Left lung (tissue), 10 donors: ENCODE data around the gene SH3PXD2A. TPM values are rescaled to one million over a fixed set of nuclear protein-coding genes. Genes with fewer than 3 reads are reported as not detected.
A peak's percentile ranks its signal among the peaks of the same experiment; 100 is the strongest.

ENCODE experiments used
- ATAC-seq: fragments of 200-7000 bp; cut with Tn5 transposase; one replicate; pipeline ENCODE4 v1.9.1; 2020; ENCODE audit warnings: moderate library complexity
- DNase-seq, 4 donors: peaks; one replicate each; pipeline ENCODE4 v3.0.0-alpha.2; 2013 to 2020
- H3K27ac ChIP-seq, 2 donors: fragments of 200-600 bp; sonication (generic) in 1 of 2; one replicate each; pipeline versions ENCODE4 v1.5.0 to v1.8.0; 2020 to 2021
- H3K27me3 ChIP-seq, 2 donors: fragments of 200-600 bp; sonication (generic) in 1 of 2; one replicate each; pipeline versions ENCODE4 v1.5.0 to v1.8.0; 2020 to 2021
- H3K36me3 ChIP-seq, 2 donors: fragments of 200-600 bp; sonication (generic) in 1 of 2; one replicate each; pipeline versions ENCODE4 v1.5.0 to v1.8.0; 2020 to 2021
- H3K4me1 ChIP-seq, 2 donors: fragments of 200-600 bp; one replicate each; pipeline ENCODE4 v1.8.0; 2021
- H3K4me3 ChIP-seq, 2 donors: fragments of 200-600 bp; sonication (generic) in 1 of 2; one replicate each; pipeline versions ENCODE4 v1.5.0 to v1.8.0; 2020 to 2021; ENCODE audit warnings: mild to moderate bottlenecking in 1 of 2
- H3K9me3 ChIP-seq, 2 donors: fragments of 200-600 bp; sonication (generic) in 1 of 2; one replicate each; pipeline versions ENCODE4 v1.5.0 to v1.8.0; 2020 to 2021
- intact Hi-C, 2 donors: fragments of 100-400 bp; cut with DNase I; formaldehyde crosslinking; loops; one replicate each; pipeline versions ENCODE4 v1.11.2 to v1.14.2; 2022
- polyA plus RNA-seq, 6 donors: library from polyadenylated mRNA; unstranded; fragments of 120-200 nt; gene quantifications; one replicate each; pipeline ENCODE4 v1.2.1, GENCODE V29; 2013; ENCODE audit not compliant: insufficient read length in 6 of 6
- total RNA-seq, 2 donors: library from RNA; stranded (reverse); fragmentation: NEBNext Ultra II Directional; extraction: Animal tissue kit (Norgen Biotek cat#: 25700); gene quantifications; one replicate each; pipeline ENCODE4 v1.2.1, GENCODE V29; 2021
- TF ChIP-seq, protein P1 (sequence below), 2 donors: fragments of 200-600 bp; sonication (generic) in 1 of 2; IDR thresholded peaks; one replicate each; pipeline versions ENCODE4 v1.5.0 to v1.8.0; 2021; ENCODE audit warnings: antibody characterized with exemption in 2 of 2
- donor health status: DM: no; HTN: yes; CAD: no.
- donor health status: DM: no; HTN: no; CAD: no.

Gene SH3PXD2A
- total and polyA plus RNA-seq, 8 donors = 44.8 to 117 (median 91.7) TPM

DNA sequence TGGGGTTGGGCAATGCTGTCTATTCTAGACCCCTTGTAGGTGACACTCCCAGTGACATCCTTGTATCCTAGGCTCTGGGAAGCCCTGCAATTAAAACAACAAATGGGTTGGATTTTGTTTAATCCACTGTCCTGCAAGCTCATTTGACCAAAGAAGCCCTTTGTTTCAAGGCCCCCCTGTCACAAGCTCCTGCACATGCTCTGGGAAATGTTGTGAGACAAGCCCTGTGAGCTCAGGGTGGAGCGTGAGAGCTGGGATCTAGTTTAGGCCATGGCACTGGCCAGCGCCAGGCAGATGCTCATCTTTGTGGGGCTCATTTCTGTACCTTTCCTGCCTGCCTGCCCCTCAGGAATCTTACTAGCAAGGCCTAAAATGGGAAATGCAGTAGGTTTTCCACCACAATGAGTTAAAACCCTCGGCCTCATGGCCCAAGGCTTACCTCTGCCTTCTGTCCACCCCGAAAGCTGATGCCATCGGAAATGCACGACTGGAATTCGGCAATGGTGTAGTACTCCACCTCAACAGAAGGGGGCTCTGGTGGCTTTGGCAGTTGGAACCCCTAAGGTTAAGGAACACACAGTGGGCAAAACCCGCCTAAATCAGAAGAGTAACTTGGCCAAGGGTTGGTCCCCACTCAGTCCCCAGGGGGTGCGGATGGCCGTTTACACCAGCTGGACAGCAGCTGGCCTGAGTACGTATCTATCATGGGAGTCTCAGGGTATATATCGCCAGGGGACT, 249.8 kb downstream of the SH3PXD2A start:
- intact Hi-C loops = no loop called here
- H3K4me3 ChIP-seq = no peak overlapping the region
- H3K27ac ChIP-seq = no peak overlapping the region
- H3K4me1 ChIP-seq = no peaks in the 10 kb centered on the region
- TF ChIP-seq, protein P1, sequence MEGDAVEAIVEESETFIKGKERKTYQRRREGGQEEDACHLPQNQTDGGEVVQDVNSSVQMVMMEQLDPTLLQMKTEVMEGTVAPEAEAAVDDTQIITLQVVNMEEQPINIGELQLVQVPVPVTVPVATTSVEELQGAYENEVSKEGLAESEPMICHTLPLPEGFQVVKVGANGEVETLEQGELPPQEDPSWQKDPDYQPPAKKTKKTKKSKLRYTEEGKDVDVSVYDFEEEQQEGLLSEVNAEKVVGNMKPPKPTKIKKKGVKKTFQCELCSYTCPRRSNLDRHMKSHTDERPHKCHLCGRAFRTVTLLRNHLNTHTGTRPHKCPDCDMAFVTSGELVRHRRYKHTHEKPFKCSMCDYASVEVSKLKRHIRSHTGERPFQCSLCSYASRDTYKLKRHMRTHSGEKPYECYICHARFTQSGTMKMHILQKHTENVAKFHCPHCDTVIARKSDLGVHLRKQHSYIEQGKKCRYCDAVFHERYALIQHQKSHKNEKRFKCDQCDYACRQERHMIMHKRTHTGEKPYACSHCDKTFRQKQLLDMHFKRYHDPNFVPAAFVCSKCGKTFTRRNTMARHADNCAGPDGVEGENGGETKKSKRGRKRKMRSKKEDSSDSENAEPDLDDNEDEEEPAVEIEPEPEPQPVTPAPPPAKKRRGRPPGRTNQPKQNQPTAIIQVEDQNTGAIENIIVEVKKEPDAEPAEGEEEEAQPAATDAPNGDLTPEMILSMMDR (IDR thresholded peaks at IDR 0.05) = peak; percentile 55 to 65
- ATAC-seq = peak; percentile 58
- H3K27me3 ChIP-seq = no peaks in the 10 kb centered on the region
- DNase-seq = peak in 1 of 4 donors; percentile 30
- H3K9me3 ChIP-seq = no peaks in the 10 kb centered on the region
- H3K36me3 ChIP-seq = peaks cover 0 to 39% of the 10 kb centered on the region in 2 donors

DNA sequence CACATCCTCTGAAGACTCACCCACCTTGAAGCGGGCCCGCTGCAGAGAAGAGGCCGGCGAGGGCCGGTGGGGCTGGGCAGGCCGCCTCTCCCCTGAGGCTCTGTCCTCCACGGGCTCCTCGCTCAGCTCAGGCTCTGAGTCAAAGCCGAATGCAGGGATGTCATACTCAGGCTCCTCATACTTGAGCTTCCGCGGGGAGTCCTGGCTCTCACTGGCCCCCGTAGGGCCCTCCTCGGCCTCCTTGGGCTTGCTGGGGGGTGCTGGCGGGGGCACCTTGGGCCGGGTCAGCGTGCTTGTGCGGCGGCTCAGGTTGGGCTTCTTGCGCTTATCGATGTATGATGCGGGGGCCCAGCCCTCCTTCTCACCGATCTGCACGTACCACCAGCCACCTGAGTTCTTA, 252.0 kb downstream of the SH3PXD2A start:
- ATAC-seq = no peak
- no peaks in the 10 kb centered on the region for H3K4me1 ChIP-seq

DNA sequence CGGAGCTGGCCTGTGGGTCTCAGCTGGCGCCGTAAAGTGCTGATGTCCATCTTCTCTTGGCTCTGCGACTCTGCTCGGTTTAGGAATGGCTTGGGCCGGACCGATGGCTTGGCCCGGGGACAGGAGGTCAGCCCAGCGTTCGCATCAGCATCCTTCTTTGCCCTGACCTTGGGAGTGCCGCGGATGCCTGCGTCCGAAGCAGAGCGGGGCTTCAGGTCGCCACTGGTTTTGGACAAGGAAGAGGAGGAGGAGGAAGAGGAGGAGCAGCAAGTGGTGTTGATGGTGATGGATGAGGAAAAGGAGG, 252.6 kb downstream of the SH3PXD2A start:
- Histone ChIP-seq H3K4me1 (no peaks in the 10 kb centered on the region), H3K36me3 (peaks cover 0 to 30% of the 10 kb centered on the region in 2 donors), H3K27me3 (no peaks in the 10 kb centered on the region), H3K9me3 (no peaks in the 10 kb centered on the region), H3K27ac (no peak overlapping the region), H3K4me3 (no peak overlapping the region)
- TF ChIP-seq, protein P1 (IDR thresholded peaks at IDR 0.05) = no peak
- ATAC-seq (no peak), DNase-seq (no peak)
- intact Hi-C loops = loop anchor here (2.0 to 5.0 kb wide), 2 partner anchors 82 to 84 kb away; no protein-coding TSS in a partner anchor

More for the DNA sequence above, 252.0 kb downstream of the SH3PXD2A start:
- TF ChIP-seq, protein P1 (IDR thresholded peaks at IDR 0.05) = no peak
- Histone ChIP-seq H3K36me3 (peaks cover 0 to 30% of the 10 kb centered on the region in 2 donors), H3K27me3 (no peaks in the 10 kb centered on the region), H3K4me3 (no peak overlapping the region), H3K27ac (no peak overlapping the region), H3K9me3 (no peaks in the 10 kb centered on the region)
- DNase-seq = no peak
- intact Hi-C loops = loop anchor here (2.0 to 5.0 kb wide), 2 partner anchors 81 to 84 kb away; no protein-coding TSS in a partner anchor

DNA sequence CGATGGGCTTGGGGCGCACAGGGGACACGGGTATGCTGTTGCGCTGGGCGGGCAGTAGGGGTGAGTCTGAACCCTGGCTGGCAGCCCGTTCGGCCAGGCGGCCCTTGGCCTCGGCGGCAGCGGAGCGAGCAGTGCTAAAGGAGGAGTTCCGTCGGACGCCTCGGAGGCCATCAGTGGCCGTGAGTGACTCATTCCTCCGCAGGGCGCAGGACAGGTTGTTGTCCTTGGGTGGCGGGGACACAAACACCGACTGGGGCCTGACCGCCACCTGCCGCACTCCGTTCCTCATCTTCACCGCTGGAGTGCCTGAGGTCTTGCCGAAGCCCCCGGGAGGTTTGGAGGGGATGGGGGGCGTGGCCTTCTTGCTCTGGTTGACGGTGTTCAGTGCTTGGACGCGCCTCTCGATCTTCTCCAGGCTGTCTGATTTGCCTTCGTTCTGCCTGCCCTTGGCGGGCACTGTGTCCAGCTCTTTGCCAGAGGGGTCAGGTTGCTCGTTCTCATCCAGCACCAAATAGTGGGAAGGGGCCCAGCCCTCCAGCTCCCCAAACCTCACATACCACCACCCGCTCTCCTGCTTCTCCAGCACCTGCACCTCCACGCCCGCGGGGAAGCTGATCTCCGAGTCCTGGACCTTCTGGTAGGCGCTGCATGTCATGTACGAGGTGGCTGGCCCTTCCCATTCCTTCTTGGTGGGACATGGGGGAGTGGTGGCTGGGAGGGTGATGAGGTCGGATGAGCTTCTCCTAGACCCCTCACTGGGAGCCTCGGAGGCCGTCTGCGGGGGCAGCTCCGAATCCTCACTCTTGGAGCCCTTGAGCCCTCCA, 253.1 kb downstream of the SH3PXD2A start:
- Histone ChIP-seq H3K36me3 (peaks cover 0 to 30% of the 10 kb centered on the region in 2 donors), H3K4me1 (no peaks in the 10 kb centered on the region), H3K27ac (no peak overlapping the region), H3K9me3 (no peaks in the 10 kb centered on the region), H3K4me3 (no peak overlapping the region), H3K27me3 (no peaks in the 10 kb centered on the region)
- DNase-seq = peak in 1 of 4 donors; percentile 72
- intact Hi-C loops = loop anchor here (2.0 to 5.0 kb wide), 2 partner anchors 83 to 85 kb away; no protein-coding TSS in a partner anchor
- ATAC-seq = no peak
- TF ChIP-seq, protein P1 (IDR thresholded peaks at IDR 0.05) = no peak
